BLaER1 (cell line): ENCODE results near the gene FIBCD1.

ENCODE experiments used
- H3K27ac ChIP-seq: shearing (Covaris generic); formaldehyde crosslinking; 2 replicates; pipeline ENCODE4 v1.8.1; 2022
- H3K27me3 ChIP-seq: shearing (Covaris generic); formaldehyde crosslinking; 2 replicates; pipeline ENCODE4 v1.8.1; 2022
- H3K36me3 ChIP-seq: shearing (Covaris generic); formaldehyde crosslinking; 2 replicates; pipeline ENCODE4 v1.8.1; 2022
- H3K4me1 ChIP-seq: shearing (Covaris generic); formaldehyde crosslinking; 2 replicates; pipeline ENCODE4 v1.8.1; 2022
- H3K4me2 ChIP-seq: shearing (Covaris generic); formaldehyde crosslinking; 2 replicates; pipeline ENCODE4 v1.8.1; 2022
- H3K4me3 ChIP-seq: shearing (Covaris generic); formaldehyde crosslinking; 2 replicates; pipeline ENCODE4 v1.8.1; 2022
- H3K9ac ChIP-seq: shearing (Covaris generic); formaldehyde crosslinking; 2 replicates; pipeline ENCODE4 v1.8.1; 2022
- H3K9me3 ChIP-seq: shearing (Covaris generic); formaldehyde crosslinking; 2 replicates; pipeline ENCODE4 v1.8.1; 2022
- H4K20me1 ChIP-seq: shearing (Covaris generic); formaldehyde crosslinking; 2 replicates; pipeline ENCODE4 v1.8.1; 2022
- Cebpa-rat ChIP-seq: shearing (Covaris generic); IDR thresholded peaks from 2 replicates; pipeline ENCODE4 v1.8.1; 2022

FIBCD1 gene

DNA sequence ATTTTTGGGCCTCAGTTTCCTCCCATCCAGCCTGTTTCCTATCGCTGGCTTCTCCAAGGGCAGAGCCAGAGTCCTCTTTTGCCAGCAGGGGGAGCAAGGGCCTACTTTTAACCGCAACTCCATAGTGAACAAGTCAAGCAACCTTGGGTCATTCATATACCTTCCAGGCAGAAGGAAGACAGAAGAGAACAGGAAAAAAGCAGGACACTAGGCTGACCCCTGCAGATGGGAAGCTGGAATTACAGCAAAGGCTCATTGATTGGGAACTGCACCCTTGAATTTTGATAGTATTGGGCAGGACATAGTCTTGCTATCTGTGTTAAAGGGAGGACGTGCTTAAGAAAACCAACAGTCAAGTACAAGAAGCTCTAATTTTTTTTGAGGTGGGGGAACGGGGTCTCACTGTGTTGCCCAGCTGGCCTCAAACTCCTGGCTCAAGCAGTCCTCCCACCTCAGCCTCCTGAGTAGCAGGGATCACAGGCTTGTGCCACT lies 72.5 kb downstream of the FIBCD1 start:
- Histone ChIP-seq H3K4me3 (no peak overlapping the region), H4K20me1 (peaks cover 100% of the 10 kb centered on the region), H3K36me3 (peaks cover 96% of the 10 kb centered on the region), H3K9ac (no peak overlapping the region), H3K4me1 (peaks cover 7% of the 10 kb centered on the region; the same call in 1 of the 2 replicates), H3K27me3 (no peaks in the 10 kb centered on the region), H3K9me3 (no peaks in the 10 kb centered on the region), H3K4me2 (no peak overlapping the region), H3K27ac (no peak overlapping the region)
- no peak for TF ChIP-seq Cebpa-rat

DNA sequence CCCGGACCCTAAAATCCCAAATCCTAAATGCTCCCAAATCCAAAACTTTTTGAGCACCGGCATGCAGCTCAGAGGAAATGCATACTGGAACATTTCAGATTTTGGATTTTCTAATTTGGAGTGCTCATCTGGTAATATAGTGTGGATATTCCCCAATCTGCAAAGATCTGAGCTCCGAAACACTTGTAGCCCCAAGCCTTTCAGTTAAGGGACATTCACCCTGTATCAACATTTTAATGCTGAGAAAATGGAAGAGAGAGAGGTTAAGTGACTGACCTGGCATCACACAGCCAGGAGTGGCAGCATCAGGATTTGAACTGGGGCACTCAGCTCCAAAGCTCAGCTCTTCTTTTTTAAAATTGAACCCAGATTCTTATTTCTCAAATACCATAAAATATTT lies 73.1 kb downstream of the FIBCD1 start:
- H3K9ac ChIP-seq = no peak overlapping the region
- no peak overlapping the region for H3K4me2 ChIP-seq
- H3K9me3 ChIP-seq = no peaks in the 10 kb centered on the region
- H3K27ac ChIP-seq = no peak overlapping the region
- no peak overlapping the region for H3K4me3 ChIP-seq
- peaks cover 100% of the 10 kb centered on the region for H4K20me1 ChIP-seq
- no peak for TF ChIP-seq Cebpa-rat
- peaks cover 96% of the 10 kb centered on the region for H3K36me3 ChIP-seq
- no peaks in the 10 kb centered on the region for H3K27me3 ChIP-seq
- H3K4me1 ChIP-seq = peaks cover 7% of the 10 kb centered on the region; the same call in 1 of the 2 replicates

DNA sequence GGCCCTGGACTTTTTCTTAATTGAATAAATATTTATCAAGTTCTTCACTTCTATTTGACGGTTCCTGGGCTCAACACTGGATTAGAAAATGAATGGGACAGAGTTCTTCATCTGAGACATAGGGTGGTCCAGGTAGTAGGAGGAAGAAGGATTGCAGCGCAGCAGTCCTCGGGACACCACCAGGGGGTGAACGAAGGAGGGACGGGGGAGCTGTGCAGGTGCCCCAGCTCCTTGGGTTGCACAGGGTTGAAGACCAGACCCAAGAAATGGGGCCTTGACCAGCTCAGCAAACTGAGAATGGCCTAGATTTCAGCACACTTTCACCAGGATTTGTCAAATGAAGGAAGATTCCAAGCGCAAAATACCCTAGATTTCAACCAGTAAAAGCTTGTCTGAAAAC lies 74.5 kb downstream of the FIBCD1 start:
- Histone ChIP-seq H4K20me1 (peaks cover 100% of the 10 kb centered on the region), H3K9me3 (no peaks in the 10 kb centered on the region), H3K4me3 (no peak overlapping the region), H3K36me3 (peaks cover 96% of the 10 kb centered on the region), H3K4me1 (peaks cover 4% of the 10 kb centered on the region), H3K27ac (no peak overlapping the region), H3K27me3 (no peaks in the 10 kb centered on the region), H3K4me2 (no peak overlapping the region), H3K9ac (no peak overlapping the region)
- no peak for TF ChIP-seq Cebpa-rat

DNA sequence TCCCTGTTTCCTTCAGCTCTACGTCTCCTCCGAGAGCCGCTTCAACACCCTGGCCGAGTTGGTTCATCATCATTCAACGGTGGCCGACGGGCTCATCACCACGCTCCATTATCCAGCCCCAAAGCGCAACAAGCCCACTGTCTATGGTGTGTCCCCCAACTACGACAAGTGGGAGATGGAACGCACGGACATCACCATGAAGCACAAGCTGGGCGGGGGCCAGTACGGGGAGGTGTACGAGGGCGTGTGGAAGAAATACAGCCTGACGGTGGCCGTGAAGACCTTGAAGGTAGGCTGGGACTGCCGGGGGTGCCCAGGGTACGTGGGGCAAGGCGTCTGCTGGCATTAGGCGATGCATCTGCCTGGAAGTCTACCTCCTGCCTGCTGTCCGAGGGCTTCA lies 76.3 kb downstream of the FIBCD1 start:
- peaks cover 100% of the 10 kb centered on the region for H4K20me1 ChIP-seq
- H3K4me1 ChIP-seq = peaks cover 18% of the 10 kb centered on the region
- no peak overlapping the region for H3K27ac ChIP-seq
- no peak overlapping the region for H3K4me2 ChIP-seq
- H3K27me3 ChIP-seq = no peaks in the 10 kb centered on the region
- TF ChIP-seq Cebpa-rat = no peak
- no peak overlapping the region for H3K4me3 ChIP-seq
- H3K9me3 ChIP-seq = no peaks in the 10 kb centered on the region
- H3K9ac ChIP-seq = no peak overlapping the region; the same call in 1 of the 2 replicates
- H3K36me3 ChIP-seq = peaks cover 98% of the 10 kb centered on the region

DNA sequence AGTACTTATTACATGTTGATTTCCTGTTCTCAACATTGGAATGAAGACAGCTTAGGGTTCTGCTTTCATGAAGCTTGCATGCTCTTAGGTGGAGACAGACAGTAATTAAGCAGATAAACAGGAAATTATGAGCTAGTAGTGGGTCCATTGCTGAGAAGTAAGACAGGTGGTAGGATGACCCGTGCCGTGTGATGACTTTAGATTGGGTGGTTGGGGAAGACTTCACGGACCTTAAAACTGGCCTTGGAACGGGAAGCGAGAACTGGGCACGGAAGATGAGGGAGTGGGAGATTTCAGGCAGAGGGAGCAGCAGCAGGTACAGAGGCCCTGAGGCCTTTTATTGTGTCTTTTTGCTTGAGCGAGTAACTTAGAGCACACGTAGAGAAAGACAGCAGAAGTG lies 76.8 kb downstream of the FIBCD1 start:
- no peak overlapping the region for H3K4me2 ChIP-seq
- H3K36me3 ChIP-seq = peaks cover 98% of the 10 kb centered on the region
- no peak overlapping the region for H3K4me3 ChIP-seq
- no peak for TF ChIP-seq Cebpa-rat
- H3K9me3 ChIP-seq = no peaks in the 10 kb centered on the region
- H3K27me3 ChIP-seq = no peaks in the 10 kb centered on the region
- H3K27ac ChIP-seq = no peak overlapping the region
- H4K20me1 ChIP-seq = peaks cover 100% of the 10 kb centered on the region
- no peak overlapping the region; the same call in 1 of the 2 replicates for H3K9ac ChIP-seq
- peaks cover 23% of the 10 kb centered on the region for H3K4me1 ChIP-seq

DNA sequence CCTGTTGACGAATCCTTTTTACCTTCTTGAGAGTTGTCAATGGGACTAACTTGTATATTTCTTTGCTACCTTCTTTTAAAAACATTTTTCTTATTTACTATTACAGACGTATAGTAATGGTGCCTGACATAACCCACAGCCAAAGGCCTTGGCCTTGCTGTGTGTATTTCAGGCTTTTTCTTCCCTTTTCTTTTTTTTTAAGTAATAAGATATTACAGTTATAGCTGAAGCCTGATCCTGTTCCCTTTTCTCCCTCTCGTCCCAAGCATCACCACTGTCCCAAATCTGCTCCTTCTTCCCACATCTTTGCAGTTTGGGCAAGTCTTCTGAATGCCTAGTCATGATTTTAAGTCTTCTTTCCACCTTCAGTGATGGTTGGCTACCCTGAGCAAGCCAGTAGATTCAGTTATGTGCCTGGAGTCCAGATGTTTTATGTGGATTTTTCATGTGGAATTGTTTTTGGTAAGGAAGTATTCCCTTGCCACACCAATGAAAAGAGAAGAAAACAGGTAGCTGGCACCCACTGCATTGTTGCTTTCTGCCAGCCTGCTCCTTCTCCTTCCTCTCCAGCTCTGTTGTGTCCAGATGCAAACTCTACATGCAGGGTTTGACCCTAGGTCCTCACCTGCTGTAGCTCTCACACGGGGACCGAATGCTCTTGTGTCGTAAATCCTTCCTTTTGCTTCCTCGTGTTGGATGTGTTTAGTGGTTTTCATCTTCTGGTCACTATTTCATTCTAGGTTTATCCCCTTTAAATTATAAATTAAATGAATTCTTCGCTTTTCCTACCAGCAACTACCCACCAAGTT lies 77.5 kb downstream of the FIBCD1 start:
- Histone ChIP-seq H3K36me3 (peaks cover 98% of the 10 kb centered on the region), H3K4me1 (peaks cover 26% of the 10 kb centered on the region), H3K27ac (no peak overlapping the region), H3K9ac (no peak overlapping the region), H3K4me3 (no peak overlapping the region), H4K20me1 (peaks cover 100% of the 10 kb centered on the region), H3K9me3 (no peaks in the 10 kb centered on the region), H3K27me3 (no peaks in the 10 kb centered on the region), H3K4me2 (no peak overlapping the region)
- TF ChIP-seq Cebpa-rat = no peak

DNA sequence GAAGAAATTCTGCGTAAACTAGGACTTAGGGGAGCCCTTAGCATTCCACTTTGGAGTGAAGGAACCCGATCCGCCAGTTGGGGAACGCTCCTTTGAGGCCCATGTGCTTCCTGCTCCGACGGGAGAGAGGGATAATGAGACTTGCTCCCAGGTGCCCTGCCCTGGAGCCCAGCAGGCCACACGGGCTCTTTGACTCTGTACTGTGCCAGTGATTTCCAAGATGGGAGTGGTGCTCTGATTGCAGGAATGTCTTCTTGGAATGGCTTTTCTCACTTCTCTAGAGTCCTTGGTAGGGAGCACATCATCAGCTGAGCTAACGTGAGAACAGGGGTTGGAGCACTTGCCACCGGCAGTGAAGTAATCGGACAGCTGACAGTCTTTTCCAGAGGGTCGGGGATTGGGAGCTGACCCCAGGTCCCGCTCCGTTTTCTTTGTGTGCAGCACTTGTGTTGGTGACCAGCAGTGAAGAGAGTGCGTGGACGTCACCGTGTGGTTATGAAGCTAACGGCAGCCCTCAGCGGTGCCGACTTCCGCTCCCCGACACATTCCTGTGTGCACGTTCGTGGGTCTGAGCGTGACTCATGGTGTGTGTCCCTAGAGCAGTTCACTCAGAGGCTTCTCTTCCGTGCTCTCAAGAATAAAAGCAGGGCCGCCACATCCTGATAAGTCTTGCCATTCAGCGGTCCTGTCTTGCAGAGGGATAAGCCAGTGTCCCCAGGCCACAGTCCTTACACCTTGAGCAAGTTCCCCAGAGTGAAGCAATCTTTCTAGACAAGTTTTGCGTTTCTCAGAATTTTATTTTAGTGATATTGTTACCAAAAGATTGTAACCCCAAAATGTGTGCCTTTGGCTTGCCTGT lies 78.4 kb downstream of the FIBCD1 start:
- Histone ChIP-seq H3K4me1 (peaks cover 26% of the 10 kb centered on the region), H4K20me1 (peaks cover 100% of the 10 kb centered on the region), H3K4me2 (no peak overlapping the region), H3K4me3 (no peak overlapping the region), H3K36me3 (peaks cover 99% of the 10 kb centered on the region), H3K27me3 (no peaks in the 10 kb centered on the region), H3K27ac (no peak overlapping the region), H3K9me3 (no peaks in the 10 kb centered on the region), H3K9ac (no peak overlapping the region)
- TF ChIP-seq Cebpa-rat = no peak

DNA sequence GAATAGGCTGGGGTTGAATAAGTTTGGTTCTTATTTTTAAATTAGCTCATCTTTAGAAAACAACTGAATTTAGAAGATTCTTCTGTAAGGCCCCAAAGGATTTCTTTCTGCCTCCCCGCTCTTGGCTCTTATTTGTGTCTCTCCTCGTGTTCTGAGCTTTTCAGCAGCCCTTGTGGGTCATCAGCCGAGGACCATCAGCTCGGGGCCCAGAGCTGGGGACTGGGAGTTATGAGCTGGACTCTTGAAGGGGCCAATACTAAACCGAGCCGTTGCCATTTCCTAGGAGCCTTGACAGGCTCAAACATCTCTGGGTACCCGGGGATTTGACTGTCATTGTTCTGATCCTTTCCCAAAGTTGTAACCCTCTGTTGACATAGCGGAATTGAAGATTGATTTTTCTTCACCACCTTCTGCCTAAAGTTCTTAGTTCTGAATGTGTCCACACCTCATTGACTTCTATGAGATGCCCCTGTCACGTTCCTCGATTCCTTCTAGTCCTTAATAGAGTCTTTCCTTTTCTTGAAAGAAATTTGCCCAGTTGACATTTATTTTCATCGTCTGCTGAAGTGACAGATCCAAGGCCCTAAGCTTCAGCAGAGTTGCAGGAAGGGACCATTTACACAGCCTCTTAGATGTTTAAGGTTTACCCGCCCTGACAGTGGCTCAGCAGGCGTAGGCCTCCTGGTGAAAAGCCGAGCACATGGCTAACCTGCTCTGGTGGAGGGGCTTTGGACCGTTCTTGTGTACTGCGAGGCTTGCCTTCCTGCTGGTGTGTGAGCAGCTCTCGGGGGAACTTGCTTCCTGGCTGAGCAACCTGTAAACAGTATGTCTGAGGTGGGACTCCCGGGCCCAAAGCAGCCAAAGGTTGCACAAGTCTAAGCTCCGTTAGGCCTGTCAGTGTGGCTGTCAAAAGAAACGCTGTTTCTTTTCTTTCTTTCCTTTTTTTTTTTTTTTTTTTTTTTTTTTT lies 80.0 kb downstream of the FIBCD1 start:
- Histone ChIP-seq H3K27ac (peak overlapping the region; percentile 58; the same call in 1 of the 2 replicates), H4K20me1 (peaks cover 100% of the 10 kb centered on the region), H3K9ac (peak overlapping the region; percentile 32; the same call in 1 of the 2 replicates), H3K4me2 (peak overlapping the region; percentile 60), H3K4me1 (peaks cover 26% of the 10 kb centered on the region), H3K4me3 (no peak overlapping the region), H3K36me3 (peaks cover 99% of the 10 kb centered on the region), H3K27me3 (no peaks in the 10 kb centered on the region), H3K9me3 (no peaks in the 10 kb centered on the region)
- TF ChIP-seq Cebpa-rat = no peak
